DND-41 (cell line): ENCODE results near the gene SCUBE1.

Experiments used
- CTCF ChIP-seq: IDR thresholded peaks from 2 replicates; pipeline ENCODE4 v1.5.1; 2012; ENCODE audit warnings: borderline replicate concordance, low read length, moderate library complexity, mild to moderate bottlenecking; ENCODE audit not compliant: poor library complexity, severe bottlenecking; ENCODE audit errors: extremely low read depth
- EZH2 ChIP-seq: IDR thresholded peaks from 3 replicates; pipeline ENCODE4 v1.6.1; 2012; ENCODE audit warnings: borderline replicate concordance, low read depth, mild to moderate bottlenecking, moderate library complexity, low read length, inconsistent platforms; ENCODE audit not compliant: severe bottlenecking

GRCh38 chr22:43163241-43163795 lies 179.9 kb downstream of the SCUBE1 start:
- no peak for TF ChIP-seq CTCF
- no peak for TF ChIP-seq EZH2
